ENCODE measurements around the gene MACROH2A2. TPM values are rescaled to one million over a fixed set of nuclear protein-coding genes. Genes with fewer than 3 reads are reported as not detected.

Gene MACROH2A2
- total and polyA plus RNA-seq, 2 experiments from 2014 or later = 11.6 to 16.2 TPM

DNA sequence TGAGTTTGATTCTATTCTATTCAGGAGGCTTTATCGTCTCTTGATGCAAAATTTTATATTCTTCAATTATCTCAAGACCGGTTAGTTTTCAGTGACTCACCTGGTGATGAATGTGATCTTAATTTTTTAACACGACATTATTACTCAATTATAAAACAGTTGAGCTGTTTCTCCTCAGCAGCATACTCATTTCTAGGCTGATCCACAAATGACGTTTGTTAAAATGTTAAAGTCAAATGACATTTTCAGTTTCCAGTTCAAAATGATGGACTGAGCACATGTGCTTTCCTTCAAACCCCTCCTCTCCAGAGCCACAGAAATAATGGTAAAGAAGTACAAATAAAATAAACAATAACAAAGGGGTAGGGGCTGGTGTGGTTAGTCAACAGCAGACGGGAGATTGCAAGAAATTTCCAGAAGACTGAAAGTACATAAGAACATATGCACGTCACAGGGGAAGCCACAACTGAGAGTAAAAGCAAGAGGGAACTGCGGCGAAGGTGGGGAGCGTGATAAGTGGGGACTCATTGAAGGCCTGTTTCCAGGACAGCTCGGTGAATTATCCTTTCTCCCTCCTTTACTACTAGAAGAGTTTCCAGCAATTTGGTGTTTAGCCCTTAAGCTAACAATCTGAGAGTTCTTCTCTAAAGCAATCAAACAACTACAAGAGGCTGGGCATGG, 10.9 kb downstream of the MACROH2A2 start (continued):
- TF ChIP-seq, protein P1, sequence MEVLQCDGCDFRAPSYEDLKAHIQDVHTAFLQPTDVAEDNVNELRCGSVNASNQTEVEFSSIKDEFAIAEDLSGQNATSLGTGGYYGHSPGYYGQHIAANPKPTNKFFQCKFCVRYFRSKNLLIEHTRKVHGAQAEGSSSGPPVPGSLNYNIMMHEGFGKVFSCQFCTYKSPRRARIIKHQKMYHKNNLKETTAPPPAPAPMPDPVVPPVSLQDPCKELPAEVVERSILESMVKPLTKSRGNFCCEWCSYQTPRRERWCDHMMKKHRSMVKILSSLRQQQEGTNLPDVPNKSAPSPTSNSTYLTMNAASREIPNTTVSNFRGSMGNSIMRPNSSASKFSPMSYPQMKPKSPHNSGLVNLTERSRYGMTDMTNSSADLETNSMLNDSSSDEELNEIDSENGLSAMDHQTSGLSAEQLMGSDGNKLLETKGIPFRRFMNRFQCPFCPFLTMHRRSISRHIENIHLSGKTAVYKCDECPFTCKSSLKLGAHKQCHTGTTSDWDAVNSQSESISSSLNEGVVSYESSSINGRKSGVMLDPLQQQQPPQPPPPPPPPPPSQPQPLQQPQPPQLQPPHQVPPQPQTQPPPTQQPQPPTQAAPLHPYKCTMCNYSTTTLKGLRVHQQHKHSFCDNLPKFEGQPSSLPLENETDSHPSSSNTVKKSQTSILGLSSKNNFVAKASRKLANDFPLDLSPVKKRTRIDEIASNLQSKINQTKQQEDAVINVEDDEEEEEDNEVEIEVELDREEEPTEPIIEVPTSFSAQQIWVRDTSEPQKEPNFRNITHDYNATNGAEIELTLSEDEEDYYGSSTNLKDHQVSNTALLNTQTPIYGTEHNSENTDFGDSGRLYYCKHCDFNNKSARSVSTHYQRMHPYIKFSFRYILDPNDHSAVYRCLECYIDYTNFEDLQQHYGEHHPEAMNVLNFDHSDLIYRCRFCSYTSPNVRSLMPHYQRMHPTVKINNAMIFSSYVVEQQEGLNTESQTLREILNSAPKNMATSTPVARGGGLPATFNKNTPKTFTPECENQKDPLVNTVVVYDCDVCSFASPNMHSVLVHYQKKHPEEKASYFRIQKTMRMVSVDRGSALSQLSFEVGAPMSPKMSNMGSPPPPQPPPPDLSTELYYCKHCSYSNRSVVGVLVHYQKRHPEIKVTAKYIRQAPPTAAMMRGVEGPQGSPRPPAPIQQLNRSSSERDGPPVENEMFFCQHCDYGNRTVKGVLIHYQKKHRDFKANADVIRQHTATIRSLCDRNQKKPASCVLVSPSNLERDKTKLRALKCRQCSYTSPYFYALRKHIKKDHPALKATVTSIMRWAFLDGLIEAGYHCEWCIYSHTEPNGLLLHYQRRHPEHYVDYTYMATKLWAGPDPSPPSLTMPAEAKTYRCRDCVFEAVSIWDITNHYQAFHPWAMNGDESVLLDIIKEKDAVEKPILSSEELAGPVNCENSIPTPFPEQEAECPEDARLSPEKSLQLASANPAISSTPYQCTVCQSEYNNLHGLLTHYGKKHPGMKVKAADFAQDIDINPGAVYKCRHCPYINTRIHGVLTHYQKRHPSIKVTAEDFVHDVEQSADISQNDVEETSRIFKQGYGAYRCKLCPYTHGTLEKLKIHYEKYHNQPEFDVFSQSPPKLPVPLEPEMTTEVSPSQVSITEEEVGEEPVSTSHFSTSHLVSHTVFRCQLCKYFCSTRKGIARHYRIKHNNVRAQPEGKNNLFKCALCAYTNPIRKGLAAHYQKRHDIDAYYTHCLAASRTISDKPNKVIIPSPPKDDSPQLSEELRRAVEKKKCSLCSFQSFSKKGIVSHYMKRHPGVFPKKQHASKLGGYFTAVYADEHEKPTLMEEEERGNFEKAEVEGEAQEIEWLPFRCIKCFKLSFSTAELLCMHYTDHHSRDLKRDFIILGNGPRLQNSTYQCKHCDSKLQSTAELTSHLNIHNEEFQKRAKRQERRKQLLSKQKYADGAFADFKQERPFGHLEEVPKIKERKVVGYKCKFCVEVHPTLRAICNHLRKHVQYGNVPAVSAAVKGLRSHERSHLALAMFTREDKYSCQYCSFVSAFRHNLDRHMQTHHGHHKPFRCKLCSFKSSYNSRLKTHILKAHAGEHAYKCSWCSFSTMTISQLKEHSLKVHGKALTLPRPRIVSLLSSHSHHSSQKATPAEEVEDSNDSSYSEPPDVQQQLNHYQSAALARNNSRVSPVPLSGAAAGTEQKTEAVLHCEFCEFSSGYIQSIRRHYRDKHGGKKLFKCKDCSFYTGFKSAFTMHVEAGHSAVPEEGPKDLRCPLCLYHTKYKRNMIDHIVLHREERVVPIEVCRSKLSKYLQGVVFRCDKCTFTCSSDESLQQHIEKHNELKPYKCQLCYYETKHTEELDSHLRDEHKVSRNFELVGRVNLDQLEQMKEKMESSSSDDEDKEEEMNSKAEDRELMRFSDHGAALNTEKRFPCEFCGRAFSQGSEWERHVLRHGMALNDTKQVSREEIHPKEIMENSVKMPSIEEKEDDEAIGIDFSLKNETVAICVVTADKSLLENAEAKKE (CRISPR knock-in tag; IDR thresholded peaks at IDR 0.05) = no peak
- TF ChIP-seq ZNF331 (CRISPR knock-in tag; IDR thresholded peaks at IDR 0.05; ENCODE audit: low read depth) = no peak
- TF ChIP-seq, protein P2, sequence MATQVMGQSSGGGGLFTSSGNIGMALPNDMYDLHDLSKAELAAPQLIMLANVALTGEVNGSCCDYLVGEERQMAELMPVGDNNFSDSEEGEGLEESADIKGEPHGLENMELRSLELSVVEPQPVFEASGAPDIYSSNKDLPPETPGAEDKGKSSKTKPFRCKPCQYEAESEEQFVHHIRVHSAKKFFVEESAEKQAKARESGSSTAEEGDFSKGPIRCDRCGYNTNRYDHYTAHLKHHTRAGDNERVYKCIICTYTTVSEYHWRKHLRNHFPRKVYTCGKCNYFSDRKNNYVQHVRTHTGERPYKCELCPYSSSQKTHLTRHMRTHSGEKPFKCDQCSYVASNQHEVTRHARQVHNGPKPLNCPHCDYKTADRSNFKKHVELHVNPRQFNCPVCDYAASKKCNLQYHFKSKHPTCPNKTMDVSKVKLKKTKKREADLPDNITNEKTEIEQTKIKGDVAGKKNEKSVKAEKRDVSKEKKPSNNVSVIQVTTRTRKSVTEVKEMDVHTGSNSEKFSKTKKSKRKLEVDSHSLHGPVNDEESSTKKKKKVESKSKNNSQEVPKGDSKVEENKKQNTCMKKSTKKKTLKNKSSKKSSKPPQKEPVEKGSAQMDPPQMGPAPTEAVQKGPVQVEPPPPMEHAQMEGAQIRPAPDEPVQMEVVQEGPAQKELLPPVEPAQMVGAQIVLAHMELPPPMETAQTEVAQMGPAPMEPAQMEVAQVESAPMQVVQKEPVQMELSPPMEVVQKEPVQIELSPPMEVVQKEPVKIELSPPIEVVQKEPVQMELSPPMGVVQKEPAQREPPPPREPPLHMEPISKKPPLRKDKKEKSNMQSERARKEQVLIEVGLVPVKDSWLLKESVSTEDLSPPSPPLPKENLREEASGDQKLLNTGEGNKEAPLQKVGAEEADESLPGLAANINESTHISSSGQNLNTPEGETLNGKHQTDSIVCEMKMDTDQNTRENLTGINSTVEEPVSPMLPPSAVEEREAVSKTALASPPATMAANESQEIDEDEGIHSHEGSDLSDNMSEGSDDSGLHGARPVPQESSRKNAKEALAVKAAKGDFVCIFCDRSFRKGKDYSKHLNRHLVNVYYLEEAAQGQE (IDR thresholded peaks at IDR 0.05; ENCODE audit: unreplicated experiment) = no peak

DNA sequence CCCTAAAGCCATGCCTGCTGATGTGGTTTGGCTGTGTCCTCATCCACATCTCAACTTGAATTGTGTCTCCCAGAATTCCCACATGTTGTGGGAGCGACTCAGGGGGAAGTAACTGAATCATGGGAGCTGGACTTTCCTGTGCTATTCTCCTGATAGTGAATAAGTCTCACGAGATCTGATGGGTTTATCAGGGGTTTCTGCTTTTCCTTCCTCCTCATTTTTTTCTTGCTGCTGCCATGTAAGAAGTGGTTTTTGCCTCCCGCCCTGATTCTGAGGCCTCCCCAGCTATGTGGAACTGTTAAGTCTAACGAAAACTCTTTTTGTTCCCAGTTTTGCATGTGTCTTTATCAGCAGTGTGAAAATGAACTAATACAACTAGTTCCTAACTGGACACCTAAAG, 11.8 kb downstream of the MACROH2A2 start:
- H3K27ac Mint-ChIP-seq = no peak overlapping the region
- Histone ChIP-seq H3K9me2 (ENCODE audit: insufficient read depth) (no peaks in the 10 kb centered on the region), H3K27me3 (ENCODE audit: insufficient read depth) (no peaks in the 10 kb centered on the region), H3K79me2 (replicated peaks; ENCODE audit: insufficient read depth) (no peaks in the 10 kb centered on the region), H3K4me3 (no peak overlapping the region), H3F3A (replicated peaks; ENCODE audit: low read depth) (no peaks in the 10 kb centered on the region), H3K27ac (ENCODE audit: low read depth) (no peak overlapping the region), H3K4me1 (ENCODE audit: insufficient read depth) (no peaks in the 10 kb centered on the region), H4K20me1 (replicated peaks; ENCODE audit: insufficient read depth) (no peaks in the 10 kb centered on the region; the same call in 1 of the 2 replicates), H3K4me2 (no peak overlapping the region), H2AFZ (no peak overlapping the region), H3K36me3 (ENCODE audit: insufficient read depth) (no peaks in the 10 kb centered on the region)
- no peak for ATAC-seq
- no peaks in the 10 kb centered on the region for H3K36me3 Mint-ChIP-seq (ENCODE audit: low read depth)
- no peaks in the 10 kb centered on the region for H3K9me3 Mint-ChIP-seq
- no peak for DNase-seq (ENCODE audit: low spot score)
- H3K4me3 Mint-ChIP-seq = no peak overlapping the region
- peaks cover 9% of the 10 kb centered on the region; the same call in 2 of the 3 replicates for H3K4me1 Mint-ChIP-seq
- peaks cover 2% of the 10 kb centered on the region for H3K27me3 Mint-ChIP-seq (ENCODE audit: insufficient read depth, low read depth, poor library complexity)
- TF ChIP-seq JUNB (IDR thresholded peaks at IDR 0.05; ENCODE audit: unreplicated experiment) (no peak), ZNF331 (CRISPR knock-in tag; IDR thresholded peaks at IDR 0.05; ENCODE audit: low read depth) (no peak), CREB1 (CRISPR knock-in tag; IDR thresholded peaks at IDR 0.05; ENCODE audit: low read depth) (no peak)

Data from GM23338 (cell line).